Sigmoid colon (tissue), 7 donors: ENCODE results near the gene C7orf33. TPM values are rescaled to one million over a fixed set of nuclear protein-coding genes. Genes with fewer than 3 reads are reported as not detected.

ENCODE experiments used
- DNase-seq: peaks from one replicate; pipeline ENCODE4 v3.0.0-alpha.2; 2019
- H3K27ac ChIP-seq, 4 donors: fragments of 200-600 bp; sonication (generic); one replicate each; pipeline ENCODE4 v1.5.1; 2016 to 2019; ENCODE audit warnings: mild to moderate bottlenecking in 1 of 4
- H3K27me3 ChIP-seq, 3 donors: fragments of 200-600 bp; sonication (generic); one replicate each; pipeline ENCODE4 v1.5.1; 2019; ENCODE audit warnings: mild to moderate bottlenecking in 1 of 3
- H3K36me3 ChIP-seq, 4 donors: fragments of 200-600 bp; sonication (generic); one replicate each; pipeline ENCODE4 v1.5.1; 2016 to 2019
- H3K4me1 ChIP-seq, 4 donors: fragments of 200-600 bp; sonication (generic); one replicate each; pipeline ENCODE4 v1.5.1; 2017 to 2019
- H3K4me3 ChIP-seq, 4 donors: fragments of 200-600 bp; sonication (generic); one replicate each; pipeline ENCODE4 v1.5.1; 2017 to 2019; ENCODE audit warnings: mild to moderate bottlenecking in 2 of 4, moderate library complexity in 1 of 4
- H3K9me3 ChIP-seq, 4 donors: fragments of 200-600 bp in 3 of 4; sonication (generic) in 3 of 4; one replicate each; pipeline versions ENCODE4 v1.5.1 to v1.6.1; 2013 to 2019
- CTCF ChIP-seq, 4 experiments: fragments of 450-650 bp in 3 of 4; fragments of 200-600 bp in 1 of 4; IDR thresholded peaks; one replicate each; pipeline ENCODE4 v1.5.1; 2016 to 2019; ENCODE audit warnings: antibody characterized with exemption in 4 of 4, mild to moderate bottlenecking in 3 of 4, moderate library complexity in 2 of 4
- EP300 ChIP-seq, 4 donors: sonication (generic); formaldehyde crosslinking; IDR thresholded peaks; one replicate each; pipeline ENCODE4 v1.6.1; 2017; ENCODE audit warnings: antibody characterized with exemption in 4 of 4
- POLR2A ChIP-seq, 2 donors: fragments of 450-650 bp; IDR thresholded peaks; one replicate each; pipeline ENCODE4 v1.6.1; 2016; ENCODE audit warnings: antibody characterized with exemption in 2 of 2, mild to moderate bottlenecking in 2 of 2, moderate library complexity in 2 of 2
- POLR2AphosphoS5 ChIP-seq, 4 donors: sonication (generic); formaldehyde crosslinking; IDR thresholded peaks; one replicate each; pipeline ENCODE4 v1.6.1; 2017; ENCODE audit warnings: antibody characterized with exemption in 4 of 4
- WGBS, 2 donors: extraction: QIAGEN DNeasy Blood & Tissue Kit; methylation state at CpG; one replicate each; pipeline ENCODE4 v1.1.7; 2013; 5-methylcytosine and 5-hydroxymethylcytosine counted together
- intact Hi-C: fragments of 100-400 bp; cut with DNase I; formaldehyde crosslinking; loops from one replicate; pipeline ENCODE4 v1.15.1; 2023
- polyA plus RNA-seq, 3 donors: library from polyadenylated mRNA; stranded (reverse); fragments of 200-250 nt; gene quantifications; one replicate each; pipeline ENCODE4 v1.2.3, GENCODE V29; 2013
- total RNA-seq, 4 donors: library from RNA; depleted of rRNA; stranded (reverse); fragments of >200 nt; gene quantifications; one replicate each; pipeline ENCODE4 v1.1.0, GENCODE V29; 2016
- donor health status: healthy with polysubstance abuse.
- donor health status: Bipolar disorder and iron deficiency.
- donor health status: healthy.

C7orf33 gene
- total and polyA plus RNA-seq, 7 donors, result not detected

- 34 to 60% methylated on average over 8 of the region's 8 CpGs for WGBS, 2 donors
- H3K4me3 ChIP-seq, result no peak overlapping the region
- intact Hi-C loops, result no loop called here
- H3K27ac ChIP-seq, result no peak overlapping the region
- H3K36me3 ChIP-seq, result no peaks in the 10 kb centered on the region
- no peak for DNase-seq
- peaks cover 0 to 1% (median 0%) of the 10 kb centered on the region in 3 donors for H3K27me3 ChIP-seq
- peaks cover 0 to 8% (median 0%) of the 10 kb centered on the region in 4 donors for H3K4me1 ChIP-seq
- TF ChIP-seq EP300 (IDR thresholded peaks at IDR 0.05) (no peak), CTCF (IDR thresholded peaks at IDR 0.05) (no peak), POLR2A (IDR thresholded peaks at IDR 0.05) (no peak), POLR2AphosphoS5 (IDR thresholded peaks at IDR 0.05) (no peak)
- H3K9me3 ChIP-seq, result no peaks in the 10 kb centered on the region
Measured at GRCh38 chr7:148622887-148623585, 32.5 kb downstream of the C7orf33 start.

- H3K36me3 ChIP-seq, result no peaks in the 10 kb centered on the region
- H3K27me3 ChIP-seq, result no peaks in the 10 kb centered on the region
- peaks cover 0 to 8% (median 0%) of the 10 kb centered on the region in 4 donors for H3K4me1 ChIP-seq
- no peak overlapping the region for H3K4me3 ChIP-seq
- intact Hi-C loops, result no loop called here
- H3K27ac ChIP-seq, result no peak overlapping the region
- DNase-seq, result no peak
- 46 to 55% methylated on average over 10 of the region's 10 CpGs for whole genome bisulfite sequencing, 2 donors
- TF ChIP-seq CTCF (IDR thresholded peaks at IDR 0.05), result no peak
- TF ChIP-seq POLR2AphosphoS5 (IDR thresholded peaks at IDR 0.05), result no peak
- no peak for TF ChIP-seq POLR2A (IDR thresholded peaks at IDR 0.05)
- no peak for TF ChIP-seq EP300 (IDR thresholded peaks at IDR 0.05)
- no peaks in the 10 kb centered on the region for H3K9me3 ChIP-seq
Measured at GRCh38 chr7:148623586-148624282, 33.2 kb downstream of the C7orf33 start.

- no peak for TF ChIP-seq CTCF (IDR thresholded peaks at IDR 0.05)
- TF ChIP-seq EP300 (IDR thresholded peaks at IDR 0.05), result no peak
- no peak for TF ChIP-seq POLR2A (IDR thresholded peaks at IDR 0.05)
- TF ChIP-seq POLR2AphosphoS5 (IDR thresholded peaks at IDR 0.05), result no peak
- Histone ChIP-seq H3K27ac (no peak overlapping the region), H3K4me1 (peaks cover 0 to 8% (median 0%) of the 10 kb centered on the region in 4 donors), H3K27me3 (no peaks in the 10 kb centered on the region), H3K9me3 (no peaks in the 10 kb centered on the region), H3K4me3 (no peak overlapping the region), H3K36me3 (no peaks in the 10 kb centered on the region)
- 58 to 62% methylated on average over 4 of the region's 4 CpGs for WGBS, 2 donors
- no peak for DNase-seq
- intact Hi-C loops, result no loop called here
Measured at GRCh38 chr7:148624735-148625134, 34.2 kb downstream of the C7orf33 start.

DNA sequence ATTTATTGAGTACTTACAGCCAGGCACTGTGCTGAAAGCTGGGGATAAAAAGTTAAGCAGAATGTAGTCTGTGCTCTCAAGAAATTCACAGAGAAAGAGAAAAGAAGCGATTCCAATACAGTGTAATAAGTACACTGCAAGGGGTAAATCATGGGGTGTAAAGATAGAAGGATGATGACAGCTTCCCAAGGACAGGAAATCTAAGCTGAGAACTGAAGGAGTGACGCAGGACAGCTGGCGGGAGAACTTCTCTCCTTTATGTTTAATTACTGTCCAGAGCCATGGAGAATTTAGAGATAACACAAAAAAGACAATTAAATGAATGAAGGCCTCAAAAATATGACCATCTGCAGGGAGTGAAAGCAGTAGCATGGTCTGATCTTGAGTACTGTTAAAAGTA is 34.8 kb downstream of the C7orf33 start:
- Histone ChIP-seq H3K9me3 (no peaks in the 10 kb centered on the region), H3K36me3 (no peaks in the 10 kb centered on the region), H3K4me3 (no peak overlapping the region), H3K27ac (no peak overlapping the region), H3K4me1 (peaks cover 0 to 8% (median 0%) of the 10 kb centered on the region in 4 donors), H3K27me3 (no peaks in the 10 kb centered on the region)
- DNase-seq, result no peak
- intact Hi-C loops, result no loop called here
- TF ChIP-seq POLR2A (IDR thresholded peaks at IDR 0.05) (no peak), POLR2AphosphoS5 (IDR thresholded peaks at IDR 0.05) (no peak), EP300 (IDR thresholded peaks at IDR 0.05) (no peak), CTCF (IDR thresholded peaks at IDR 0.05) (no peak)
- 78 to 80% methylated on average over 3 of the region's 3 CpGs for WGBS, 2 donors
